ENCODE data around the gene PPOX.

DNA sequence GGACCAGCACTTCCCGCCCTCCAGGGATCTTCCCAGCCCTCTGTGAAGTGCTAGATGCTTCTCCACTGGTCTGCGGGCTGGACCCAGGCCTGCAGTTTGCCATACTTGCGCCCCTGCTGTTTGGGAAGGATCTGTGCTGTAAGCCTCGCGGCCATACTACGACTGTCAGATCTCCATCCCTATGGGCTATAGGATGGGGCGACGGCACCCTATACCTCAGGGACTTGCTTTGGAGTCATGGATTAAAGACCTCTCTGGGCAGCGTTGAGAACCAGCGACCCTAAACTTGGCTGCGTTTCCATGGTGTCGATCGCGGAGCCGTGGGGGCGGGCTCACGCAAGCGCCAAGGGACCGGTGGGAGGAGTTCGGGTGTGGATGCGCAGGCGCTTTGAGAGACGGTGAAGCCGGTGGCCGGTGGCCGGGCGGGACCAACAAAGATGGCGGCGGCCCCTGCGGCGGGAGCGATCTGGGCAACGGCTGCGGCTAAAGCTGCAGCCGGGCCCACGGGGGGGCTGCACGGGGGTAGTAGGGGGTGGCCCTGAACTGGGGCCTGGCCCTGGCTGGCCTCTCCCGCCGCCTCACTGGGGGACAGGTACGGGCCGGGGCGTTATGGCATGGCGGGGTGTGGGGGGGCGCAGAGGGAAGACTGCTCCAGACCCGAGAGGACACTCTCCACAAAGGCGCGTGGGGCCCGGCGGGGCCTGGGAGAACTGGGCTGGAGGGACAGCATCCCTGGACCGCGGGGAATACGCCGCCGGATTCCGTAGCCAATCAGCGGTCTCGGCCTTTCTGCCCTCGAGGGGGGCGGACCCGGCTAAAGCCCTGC lies 6.9 kb upstream of the PPOX start, which contains the start of gene USP21:
- TF ChIP-seq, protein P1, sequence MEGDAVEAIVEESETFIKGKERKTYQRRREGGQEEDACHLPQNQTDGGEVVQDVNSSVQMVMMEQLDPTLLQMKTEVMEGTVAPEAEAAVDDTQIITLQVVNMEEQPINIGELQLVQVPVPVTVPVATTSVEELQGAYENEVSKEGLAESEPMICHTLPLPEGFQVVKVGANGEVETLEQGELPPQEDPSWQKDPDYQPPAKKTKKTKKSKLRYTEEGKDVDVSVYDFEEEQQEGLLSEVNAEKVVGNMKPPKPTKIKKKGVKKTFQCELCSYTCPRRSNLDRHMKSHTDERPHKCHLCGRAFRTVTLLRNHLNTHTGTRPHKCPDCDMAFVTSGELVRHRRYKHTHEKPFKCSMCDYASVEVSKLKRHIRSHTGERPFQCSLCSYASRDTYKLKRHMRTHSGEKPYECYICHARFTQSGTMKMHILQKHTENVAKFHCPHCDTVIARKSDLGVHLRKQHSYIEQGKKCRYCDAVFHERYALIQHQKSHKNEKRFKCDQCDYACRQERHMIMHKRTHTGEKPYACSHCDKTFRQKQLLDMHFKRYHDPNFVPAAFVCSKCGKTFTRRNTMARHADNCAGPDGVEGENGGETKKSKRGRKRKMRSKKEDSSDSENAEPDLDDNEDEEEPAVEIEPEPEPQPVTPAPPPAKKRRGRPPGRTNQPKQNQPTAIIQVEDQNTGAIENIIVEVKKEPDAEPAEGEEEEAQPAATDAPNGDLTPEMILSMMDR (IDR thresholded peaks at IDR 0.05; ENCODE audit: insufficient read depth, low read depth, low read length), result no peak
- no peak for TF ChIP-seq EZH2 (IDR thresholded peaks at IDR 0.05; ENCODE audit: insufficient read depth, low read length)

Data from astrocyte (in vitro differentiated cells and primary cell).